ENCODE data around the gene ALPP. TPM values are rescaled to one million over a fixed set of nuclear protein-coding genes. Genes with fewer than 3 reads are reported as not detected.

Gene ALPP
- total RNA-seq, 1 donor from 2014 or later = not detected

DNA sequence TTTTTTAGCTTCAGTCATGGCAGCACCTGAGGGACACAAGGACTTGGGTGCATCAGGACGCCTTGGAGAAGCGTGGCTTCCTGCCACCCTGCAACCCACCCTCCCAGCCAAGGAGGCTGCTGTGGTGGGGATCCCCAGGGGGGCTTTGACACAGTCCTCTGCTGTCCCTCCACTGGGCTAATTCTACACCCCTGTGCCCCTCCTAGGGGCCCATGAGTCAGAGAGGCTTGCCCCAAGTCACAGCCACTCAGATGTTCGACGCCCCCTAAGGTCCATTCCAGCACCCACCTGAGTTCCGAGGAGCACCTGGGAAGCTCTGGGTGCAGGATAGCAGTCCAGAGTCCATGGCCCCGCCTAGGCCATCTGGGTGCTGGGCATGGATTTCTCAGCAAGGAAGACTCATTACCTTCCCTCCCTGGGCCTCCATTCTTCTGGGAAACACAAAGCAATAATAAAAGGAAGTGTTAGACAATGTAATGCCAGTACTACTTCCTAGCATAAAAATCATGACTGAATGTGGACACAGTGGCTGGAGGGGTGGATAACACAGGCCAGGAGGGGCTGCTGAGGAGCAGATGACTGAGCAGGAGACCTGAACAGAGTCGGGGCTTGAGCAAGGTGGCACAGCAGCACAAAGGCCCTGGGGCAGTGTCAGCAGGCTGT is 31.8 kb downstream of the ALPP start:
- DNase-seq (ENCODE audit: low read depth, low spot score) = no peak
- TF ChIP-seq, protein P1, sequence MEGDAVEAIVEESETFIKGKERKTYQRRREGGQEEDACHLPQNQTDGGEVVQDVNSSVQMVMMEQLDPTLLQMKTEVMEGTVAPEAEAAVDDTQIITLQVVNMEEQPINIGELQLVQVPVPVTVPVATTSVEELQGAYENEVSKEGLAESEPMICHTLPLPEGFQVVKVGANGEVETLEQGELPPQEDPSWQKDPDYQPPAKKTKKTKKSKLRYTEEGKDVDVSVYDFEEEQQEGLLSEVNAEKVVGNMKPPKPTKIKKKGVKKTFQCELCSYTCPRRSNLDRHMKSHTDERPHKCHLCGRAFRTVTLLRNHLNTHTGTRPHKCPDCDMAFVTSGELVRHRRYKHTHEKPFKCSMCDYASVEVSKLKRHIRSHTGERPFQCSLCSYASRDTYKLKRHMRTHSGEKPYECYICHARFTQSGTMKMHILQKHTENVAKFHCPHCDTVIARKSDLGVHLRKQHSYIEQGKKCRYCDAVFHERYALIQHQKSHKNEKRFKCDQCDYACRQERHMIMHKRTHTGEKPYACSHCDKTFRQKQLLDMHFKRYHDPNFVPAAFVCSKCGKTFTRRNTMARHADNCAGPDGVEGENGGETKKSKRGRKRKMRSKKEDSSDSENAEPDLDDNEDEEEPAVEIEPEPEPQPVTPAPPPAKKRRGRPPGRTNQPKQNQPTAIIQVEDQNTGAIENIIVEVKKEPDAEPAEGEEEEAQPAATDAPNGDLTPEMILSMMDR (conservative IDR thresholded peaks at IDR 0.05) = no peak
- Mint-ChIP-seq H3K9me3 (no peaks in the 10 kb centered on the region), H3K36me3 (ENCODE audit: low read depth) (no peaks in the 10 kb centered on the region), H3K27ac (ENCODE audit: unreplicated experiment) (no peak overlapping the region), H3K4me1 (no peaks in the 10 kb centered on the region), H3K27me3 (ENCODE audit: low read depth) (peaks cover 39% of the 10 kb centered on the region), H3K4me3 (no peak overlapping the region)

- H3K36me3 Mint-ChIP-seq (ENCODE audit: low read depth) = no peaks in the 10 kb centered on the region
- TF ChIP-seq, protein P1 (conservative IDR thresholded peaks at IDR 0.05) = no peak
- H3K4me1 Mint-ChIP-seq = no peaks in the 10 kb centered on the region
- H3K27me3 Mint-ChIP-seq (ENCODE audit: low read depth) = peaks cover 54% of the 10 kb centered on the region
- no peak overlapping the region for H3K27ac Mint-ChIP-seq (ENCODE audit: unreplicated experiment)
- no peak for DNase-seq (ENCODE audit: low read depth, low spot score)
- no peaks in the 10 kb centered on the region for H3K9me3 Mint-ChIP-seq
- no peak overlapping the region for H3K4me3 Mint-ChIP-seq
These were observed 33.5 kb downstream of the ALPP start for GRCh38 chr2:232411901-232412629.

DNA sequence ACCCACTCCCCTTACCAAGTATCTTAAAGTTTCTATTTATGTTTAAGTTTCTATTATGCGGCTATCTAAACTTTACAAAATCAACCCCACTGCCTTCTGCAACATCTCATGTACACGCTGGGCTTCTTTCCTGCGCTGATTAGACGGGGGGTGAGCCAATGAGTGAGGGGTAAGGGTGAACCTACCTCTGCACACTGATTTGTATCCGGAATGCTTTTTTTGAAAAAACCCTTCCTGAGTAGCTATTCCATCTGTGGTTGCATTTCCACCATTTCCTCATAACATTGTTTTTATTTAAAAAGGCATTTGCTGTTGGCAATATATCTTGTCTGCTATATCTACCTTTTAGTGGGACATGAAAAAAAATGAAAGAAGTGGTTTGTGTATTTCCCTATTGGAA is 34.4 kb downstream of the ALPP start:
- TF ChIP-seq, protein P1 (conservative IDR thresholded peaks at IDR 0.05) = no peak
- no peak for DNase-seq (ENCODE audit: low read depth, low spot score)
- H3K27me3 Mint-ChIP-seq (ENCODE audit: low read depth) = peaks cover 63% of the 10 kb centered on the region
- H3K4me3 Mint-ChIP-seq = no peak overlapping the region
- H3K9me3 Mint-ChIP-seq = no peaks in the 10 kb centered on the region
- no peak overlapping the region for H3K27ac Mint-ChIP-seq (ENCODE audit: unreplicated experiment)
- H3K4me1 Mint-ChIP-seq = no peaks in the 10 kb centered on the region
- H3K36me3 Mint-ChIP-seq (ENCODE audit: low read depth) = no peaks in the 10 kb centered on the region

GRCh38 chr2:232415138-232415690 is 36.7 kb downstream of the ALPP start:
- Mint-ChIP-seq H3K9me3 (no peaks in the 10 kb centered on the region), H3K27me3 (ENCODE audit: low read depth) (peaks cover 86% of the 10 kb centered on the region)

GRCh38 chr2:232415736-232416520 is 37.4 kb downstream of the ALPP start:
- TF ChIP-seq, protein P1 (conservative IDR thresholded peaks at IDR 0.05) = no peak
- Mint-ChIP-seq H3K36me3 (ENCODE audit: low read depth) (no peaks in the 10 kb centered on the region), H3K27me3 (ENCODE audit: low read depth) (peaks cover 86% of the 10 kb centered on the region), H3K4me1 (peaks cover 9% of the 10 kb centered on the region), H3K27ac (ENCODE audit: unreplicated experiment) (no peak overlapping the region), H3K4me3 (no peak overlapping the region), H3K9me3 (no peaks in the 10 kb centered on the region)
- no peak for DNase-seq (ENCODE audit: low read depth, low spot score)

More at GRCh38 chr2:232415138-232415690, 36.7 kb downstream of the ALPP start:
- Mint-ChIP-seq H3K4me1 (peaks cover 9% of the 10 kb centered on the region), H3K27ac (ENCODE audit: unreplicated experiment) (no peak overlapping the region), H3K4me3 (no peak overlapping the region), H3K36me3 (ENCODE audit: low read depth) (no peaks in the 10 kb centered on the region)
- no peak for DNase-seq (ENCODE audit: low read depth, low spot score)
- TF ChIP-seq, protein P1 (conservative IDR thresholded peaks at IDR 0.05) = no peak
